ENCODE data around the gene LAMA3. TPM values are rescaled to one million over a fixed set of nuclear protein-coding genes. Genes with fewer than 3 reads are reported as not detected.

LAMA3 gene
- total and polyA plus RNA-seq, 2 donors from 2014 or later: 4.4 to 66.0 TPM

- H3K9ac ChIP-seq (ENCODE audit: low read length in 3 of 3): no peak overlapping the region
- H3K27ac ChIP-seq (ENCODE audit: low read depth in 2 of 2, low read length in 2 of 2): no peak overlapping the region
- intact Hi-C loops (cut with DNase I): no loop called here
- DNase-seq: no peak
- FAIRE-seq: no peak
- no peaks in the 10 kb centered on the region for H3K9me3 ChIP-seq (ENCODE audit: control insufficient read depth in 2 of 3, insufficient read depth in 1 of 3, low read length in 3 of 3)
- no peak overlapping the region for H3K4me3 ChIP-seq (ENCODE audit: low read length in 3 of 3)
- TF ChIP-seq, protein P1, sequence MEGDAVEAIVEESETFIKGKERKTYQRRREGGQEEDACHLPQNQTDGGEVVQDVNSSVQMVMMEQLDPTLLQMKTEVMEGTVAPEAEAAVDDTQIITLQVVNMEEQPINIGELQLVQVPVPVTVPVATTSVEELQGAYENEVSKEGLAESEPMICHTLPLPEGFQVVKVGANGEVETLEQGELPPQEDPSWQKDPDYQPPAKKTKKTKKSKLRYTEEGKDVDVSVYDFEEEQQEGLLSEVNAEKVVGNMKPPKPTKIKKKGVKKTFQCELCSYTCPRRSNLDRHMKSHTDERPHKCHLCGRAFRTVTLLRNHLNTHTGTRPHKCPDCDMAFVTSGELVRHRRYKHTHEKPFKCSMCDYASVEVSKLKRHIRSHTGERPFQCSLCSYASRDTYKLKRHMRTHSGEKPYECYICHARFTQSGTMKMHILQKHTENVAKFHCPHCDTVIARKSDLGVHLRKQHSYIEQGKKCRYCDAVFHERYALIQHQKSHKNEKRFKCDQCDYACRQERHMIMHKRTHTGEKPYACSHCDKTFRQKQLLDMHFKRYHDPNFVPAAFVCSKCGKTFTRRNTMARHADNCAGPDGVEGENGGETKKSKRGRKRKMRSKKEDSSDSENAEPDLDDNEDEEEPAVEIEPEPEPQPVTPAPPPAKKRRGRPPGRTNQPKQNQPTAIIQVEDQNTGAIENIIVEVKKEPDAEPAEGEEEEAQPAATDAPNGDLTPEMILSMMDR (IDR thresholded peaks at IDR 0.05; ENCODE audit: borderline replicate concordance, extremely low read depth, insufficient read depth): no peak
- peaks cover 0 to 2% (median 0%) of the 10 kb centered on the region in 3 donors for H3K4me1 ChIP-seq (ENCODE audit: control insufficient read depth in 2 of 3, insufficient read depth in 2 of 3, low read depth in 1 of 3, low read length in 3 of 3)
- H3K27me3 ChIP-seq (ENCODE audit: control insufficient read depth, insufficient read depth, low read length): no peaks in the 10 kb centered on the region
- H3K36me3 ChIP-seq (ENCODE audit: control insufficient read depth in 2 of 3, insufficient read depth in 3 of 3, low read length in 3 of 3): no peaks in the 10 kb centered on the region
Measured at GRCh38 chr18:23857164-23857552, 167.9 kb downstream of the LAMA3 start.

- Histone ChIP-seq H3K36me3 (ENCODE audit: control insufficient read depth in 2 of 3, insufficient read depth in 3 of 3, low read length in 3 of 3) (no peaks in the 10 kb centered on the region), H3K4me3 (ENCODE audit: low read length in 3 of 3) (no peak overlapping the region), H3K9ac (ENCODE audit: low read length in 3 of 3) (no peak overlapping the region), H3K4me1 (ENCODE audit: control insufficient read depth in 2 of 3, insufficient read depth in 2 of 3, low read depth in 1 of 3, low read length in 3 of 3) (peaks cover 0 to 2% (median 0%) of the 10 kb centered on the region in 3 donors), H3K27ac (ENCODE audit: low read depth in 2 of 2, low read length in 2 of 2) (no peak overlapping the region), H3K27me3 (ENCODE audit: control insufficient read depth, insufficient read depth, low read length) (no peaks in the 10 kb centered on the region), H3K9me3 (ENCODE audit: control insufficient read depth in 2 of 3, insufficient read depth in 1 of 3, low read length in 3 of 3) (no peaks in the 10 kb centered on the region)
- no peak for DNase-seq
- TF ChIP-seq, protein P1 (IDR thresholded peaks at IDR 0.05; ENCODE audit: borderline replicate concordance, extremely low read depth, insufficient read depth): no peak
- intact Hi-C loops (cut with DNase I): no loop called here
- FAIRE-seq: no peak
Measured at GRCh38 chr18:23857756-23858155, 168.5 kb downstream of the LAMA3 start.

DNA sequence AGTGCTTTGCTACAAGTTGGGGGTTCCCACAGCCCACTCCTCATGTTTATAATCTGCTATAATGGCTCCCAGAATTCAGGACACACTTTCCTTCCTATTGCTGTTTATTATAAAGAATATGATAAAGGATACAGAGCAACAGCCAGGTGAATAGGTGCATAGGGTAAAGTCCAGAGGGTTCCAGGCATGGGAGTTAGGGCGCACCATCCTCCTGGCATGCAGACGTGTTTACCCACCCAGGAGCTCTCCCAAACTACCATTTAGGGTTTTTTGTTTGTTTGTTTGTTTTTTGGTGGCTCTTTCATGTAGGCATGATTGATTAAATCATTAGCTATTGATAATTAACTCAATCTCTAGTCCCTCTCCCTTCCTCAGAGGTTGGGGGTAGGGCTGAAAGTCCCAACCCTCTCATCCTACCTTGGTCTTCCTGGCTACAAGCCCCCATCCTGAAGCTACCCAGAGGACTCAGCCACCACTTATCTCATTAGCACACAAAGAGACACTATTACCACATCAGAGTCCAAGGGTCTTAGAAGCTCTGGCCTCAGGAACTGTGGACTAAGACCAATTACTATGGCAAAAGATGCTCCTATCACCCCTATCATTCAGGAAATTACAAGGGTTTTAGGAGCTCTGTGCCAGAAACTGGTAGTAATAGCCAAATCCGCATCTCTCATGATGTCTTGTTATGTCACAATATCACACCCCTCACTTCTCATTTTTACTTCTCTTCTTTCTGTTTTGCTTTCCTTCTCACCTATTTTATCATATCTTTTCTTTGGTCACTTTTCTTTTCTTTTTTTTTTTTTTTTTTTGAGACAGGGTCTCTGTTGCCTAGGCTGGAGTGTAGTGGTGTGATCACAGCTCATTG, 170.4 kb downstream of the LAMA3 start:
- Histone ChIP-seq H3K27ac (ENCODE audit: low read depth in 2 of 2, low read length in 2 of 2) (no peak overlapping the region), H3K4me3 (ENCODE audit: low read length in 3 of 3) (no peak overlapping the region), H3K9ac (ENCODE audit: low read length in 3 of 3) (no peak overlapping the region), H3K27me3 (ENCODE audit: control insufficient read depth, insufficient read depth, low read length) (no peaks in the 10 kb centered on the region), H3K36me3 (ENCODE audit: control insufficient read depth in 2 of 3, insufficient read depth in 3 of 3, low read length in 3 of 3) (no peaks in the 10 kb centered on the region), H3K9me3 (ENCODE audit: control insufficient read depth in 2 of 3, insufficient read depth in 1 of 3, low read length in 3 of 3) (no peaks in the 10 kb centered on the region), H3K4me1 (ENCODE audit: control insufficient read depth in 2 of 3, insufficient read depth in 2 of 3, low read depth in 1 of 3, low read length in 3 of 3) (peaks cover 0 to 2% (median 0%) of the 10 kb centered on the region in 3 donors)
- no peak for FAIRE-seq
- DNase-seq: no peak
- intact Hi-C loops (cut with DNase I): no loop called here
- TF ChIP-seq, protein P1 (IDR thresholded peaks at IDR 0.05; ENCODE audit: borderline replicate concordance, extremely low read depth, insufficient read depth): no peak
